ENCODE measurements around the gene EIPR1.

DNA sequence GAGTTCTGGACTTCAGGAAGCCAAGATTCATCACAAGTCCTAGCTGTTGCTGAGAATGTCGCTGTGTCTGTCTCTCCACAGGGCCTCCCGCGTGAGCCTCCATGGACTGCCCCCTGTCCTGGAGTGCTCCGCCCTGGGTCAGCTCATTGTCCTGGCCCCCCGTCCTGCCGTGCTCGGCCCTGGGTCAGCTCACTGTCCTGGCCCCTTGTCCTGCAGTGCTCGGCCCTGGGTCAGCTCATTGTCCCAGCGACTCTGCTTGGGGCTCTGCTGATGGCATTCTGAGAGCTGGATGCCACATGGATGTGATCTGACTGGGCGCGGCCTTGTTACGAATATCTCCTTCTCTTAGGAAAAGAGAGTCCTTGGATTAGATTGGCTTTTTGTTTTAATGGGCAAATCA, 78.5 kb downstream of the EIPR1 start:
- TF ChIP-seq CTCF (conservative IDR thresholded peaks at IDR 0.05) (no peak), EZH2 (IDR thresholded peaks at IDR 0.05; ENCODE audit: low read depth) (no peak)
